ENCODE data around the gene RALGDS. TPM values are rescaled to one million over a fixed set of nuclear protein-coding genes. Genes with fewer than 3 reads are reported as not detected.
A peak's percentile ranks its signal among the peaks of the same experiment; 100 is the strongest.

RALGDS gene
- total RNA-seq, 2 donors from 2014 or later = 29.1 to 49.1 TPM

DNA sequence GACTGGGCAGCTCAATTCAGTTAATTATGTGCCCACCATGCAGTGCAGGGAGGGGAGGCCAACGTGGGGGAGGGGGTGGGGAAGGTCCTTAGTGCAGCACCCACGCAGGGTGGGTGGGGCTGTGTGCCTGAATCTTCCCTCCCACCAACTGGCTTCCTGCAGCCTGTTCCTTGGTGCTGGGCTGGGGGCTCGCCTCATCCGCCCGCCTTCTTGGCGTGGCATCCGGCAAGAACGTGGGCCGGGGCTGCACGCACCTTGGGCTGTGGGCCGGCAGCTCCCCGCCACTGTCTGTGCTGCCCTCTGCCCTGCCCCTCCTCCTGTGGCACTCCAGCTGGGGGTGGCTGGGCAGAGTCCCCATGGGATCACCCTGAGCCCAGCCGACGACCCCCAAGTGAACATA, 19.6 kb upstream of the RALGDS start:
- intact Hi-C loops (cut with DNase I, micrococcal nuclease) = loop anchor here in 1 of 2 donors (10.0 kb wide), 1 partner anchor 106 kb away; the partner anchor contains the start of gene GTF3C5
- ATAC-seq = no peak
- peak in 1 of 2 donors; percentile 24 for DNase-seq

DNA sequence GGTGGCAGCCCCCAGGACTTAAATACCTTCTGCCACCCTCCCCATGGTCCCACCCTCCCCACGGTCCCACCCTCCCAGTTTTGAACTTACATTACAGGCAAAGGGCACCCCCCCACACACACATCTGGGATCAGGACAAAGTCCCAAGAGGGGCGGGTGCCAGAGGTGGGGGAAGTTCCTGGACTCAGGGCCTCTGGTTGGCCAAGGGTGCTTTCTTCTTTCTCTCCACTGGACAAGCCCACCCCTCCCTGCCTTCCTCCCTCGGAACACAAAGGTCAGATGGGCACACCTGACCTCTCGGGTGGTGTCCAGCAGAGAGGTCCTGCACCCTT, 19.1 kb upstream of the RALGDS start:
- intact Hi-C loops (cut with DNase I, micrococcal nuclease) = loop anchor here in 1 of 2 donors (10.0 kb wide), 1 partner anchor 105 kb away; the partner anchor contains the start of gene GTF3C5
- ATAC-seq (peak; percentile 39), DNase-seq (peak; percentile 71 to 77)

DNA sequence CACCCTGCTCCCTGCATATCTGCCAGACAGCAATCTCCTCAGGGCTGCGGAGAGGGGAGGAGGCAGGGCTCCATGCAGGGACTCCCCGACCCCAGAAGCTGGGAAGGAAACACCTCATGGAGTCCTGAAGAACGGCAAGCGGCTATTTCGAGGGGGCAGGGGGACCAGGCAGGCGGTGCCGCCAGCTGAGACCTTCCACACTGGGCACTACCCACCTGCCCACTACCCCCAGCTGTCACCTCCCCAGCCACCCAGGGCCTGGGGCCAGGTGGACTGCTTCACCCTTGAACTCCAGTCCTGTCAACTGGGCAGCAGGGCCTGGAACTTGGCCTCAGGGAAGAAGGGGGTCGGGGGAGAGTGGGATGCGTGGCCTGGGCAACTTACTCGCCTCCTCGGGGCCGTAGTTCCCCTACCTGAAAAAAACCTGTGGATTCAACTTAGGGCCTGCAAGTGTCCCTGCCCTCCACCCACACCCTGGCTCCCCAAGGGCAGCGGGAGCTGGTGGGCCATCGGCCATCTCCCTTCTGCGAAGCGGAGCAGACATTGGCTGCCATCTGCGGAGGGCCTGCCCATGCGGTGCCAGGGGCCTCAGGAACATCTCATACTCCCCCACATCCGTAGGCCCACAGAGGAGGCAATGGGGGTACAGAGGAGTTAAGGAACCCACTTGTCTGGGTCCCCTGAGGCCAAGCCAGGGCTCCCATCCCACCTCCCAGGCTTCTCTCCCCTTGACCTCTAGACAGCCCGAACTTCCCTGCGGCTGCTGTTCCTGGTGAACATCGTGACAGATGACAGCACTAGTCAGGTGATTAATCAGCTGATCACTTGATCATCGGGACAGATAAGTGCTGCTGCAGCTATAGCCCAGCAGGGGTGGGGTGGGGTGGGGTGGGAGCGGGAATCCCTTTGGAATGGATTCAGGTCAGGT, 18.5 kb upstream of the RALGDS start:
- DNase-seq (peak in 1 of 2 donors; percentile 47), ATAC-seq (peak; percentile 2)
- intact Hi-C loops (cut with DNase I, micrococcal nuclease) = loop anchor here in 1 of 2 donors (10.0 kb wide), 1 partner anchor 105 kb away; the partner anchor contains the start of gene GTF3C5

DNA sequence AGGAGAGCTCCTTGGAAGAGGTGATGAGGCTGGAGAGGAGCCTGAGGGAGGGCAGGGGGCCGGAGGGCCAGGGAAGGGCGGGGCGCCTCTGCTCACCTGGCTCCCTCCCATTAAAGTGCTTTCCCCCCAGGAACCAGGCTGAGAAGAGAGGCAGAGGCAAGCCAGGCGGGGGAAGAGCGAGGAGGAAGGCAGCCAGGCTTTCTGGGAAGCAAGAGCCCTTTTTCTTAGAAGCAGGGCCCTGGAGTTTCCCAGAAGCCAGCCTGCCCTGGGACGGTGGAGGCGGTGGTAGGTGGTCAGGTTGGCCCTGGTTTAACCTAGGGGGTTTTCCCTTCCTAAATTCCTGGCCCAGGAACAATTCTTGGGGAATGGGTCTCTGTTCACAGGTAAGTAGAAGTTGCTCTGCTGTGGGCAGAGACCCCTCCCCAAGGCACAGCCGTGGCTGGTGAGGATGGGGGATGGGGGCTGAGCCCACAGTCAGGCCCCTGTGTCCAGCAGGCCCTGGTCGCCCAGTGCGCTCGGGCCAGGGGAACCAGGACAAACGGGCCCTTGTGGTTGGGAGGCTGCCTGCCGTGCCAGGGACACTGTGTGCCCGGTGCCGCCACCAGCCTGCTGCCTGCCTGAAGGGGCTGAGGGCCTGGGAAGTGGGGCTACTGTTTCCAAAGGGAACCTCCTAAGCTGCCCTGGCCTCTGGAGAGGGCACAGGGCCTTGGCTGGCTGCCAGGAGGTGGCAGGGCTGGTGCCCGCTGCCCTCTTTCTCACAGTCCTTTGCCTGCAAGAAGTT, 16.6 kb upstream of the RALGDS start:
- DNase-seq = peak in 1 of 2 donors; percentile 27
- no peak for ATAC-seq
- intact Hi-C loops (cut with DNase I, micrococcal nuclease) = no loop called here

DNA sequence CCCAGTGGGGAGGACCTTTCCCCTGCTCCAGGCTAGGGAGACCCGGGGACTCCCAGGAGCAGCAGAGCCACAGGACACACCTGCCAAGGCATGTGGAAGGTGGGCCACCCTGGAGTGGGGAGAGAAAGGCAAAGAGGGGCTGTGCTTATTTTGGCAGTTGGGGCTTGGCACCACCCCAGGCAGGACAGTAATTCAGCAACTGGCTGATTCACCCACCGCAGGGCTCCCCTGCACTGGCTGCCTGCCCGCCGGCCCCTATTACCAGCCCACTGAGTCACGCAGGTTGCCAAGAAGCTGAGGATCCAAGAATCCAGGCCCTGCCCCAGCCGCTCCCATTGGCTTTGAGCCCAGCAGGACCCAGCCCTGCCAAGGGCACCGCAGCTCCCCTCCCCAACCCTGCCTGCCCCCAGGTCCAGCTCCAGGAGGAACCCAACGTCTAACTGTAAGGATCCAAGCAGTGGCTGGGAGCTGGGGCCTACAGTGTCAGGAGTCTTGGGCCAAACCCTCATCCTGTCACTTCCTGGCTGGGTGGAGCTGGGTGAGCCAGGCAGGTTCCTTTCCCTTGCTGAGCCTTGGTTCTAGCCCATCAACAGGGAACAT, 14.2 kb upstream of the RALGDS start:
- intact Hi-C loops (cut with DNase I, micrococcal nuclease) = no loop called here
- peak; percentile 69 for ATAC-seq
- DNase-seq = peak; percentile 91 to 93

DNA sequence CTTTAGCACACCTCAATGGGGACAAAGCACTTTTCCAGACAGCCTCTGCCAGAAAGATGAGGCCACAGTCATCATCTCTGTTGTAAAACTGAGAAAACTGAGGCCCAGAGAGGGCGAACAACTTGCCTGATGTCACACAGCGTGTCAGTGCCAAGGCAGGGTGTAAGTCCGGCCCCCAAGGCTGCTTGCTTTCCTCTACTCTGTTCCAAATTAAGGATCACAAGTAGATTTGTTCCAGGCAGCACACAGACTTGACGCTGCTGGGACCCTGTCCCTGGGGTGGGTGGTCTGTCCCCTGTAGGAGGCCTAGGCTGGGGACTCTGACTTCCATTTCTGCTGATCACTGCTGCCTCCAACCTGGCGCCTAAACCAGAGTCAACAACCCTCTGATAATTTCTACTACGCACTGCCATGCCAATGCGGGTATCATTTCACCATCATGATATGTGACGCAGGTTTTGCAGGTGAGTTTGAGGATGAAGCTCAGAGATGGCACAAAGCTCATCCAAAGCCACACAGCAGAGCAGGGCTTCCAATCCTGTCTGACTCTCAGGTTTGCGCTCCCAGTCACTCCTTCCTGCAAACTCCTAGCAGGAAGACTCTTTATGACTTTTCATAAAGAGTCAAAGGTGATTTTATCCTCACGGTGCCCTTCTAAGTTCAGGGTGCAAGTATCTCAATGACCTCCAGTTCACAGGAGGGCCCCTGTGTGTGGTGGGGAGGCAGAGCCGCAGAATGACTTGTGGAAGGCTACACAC, 13.5 kb upstream of the RALGDS start:
- peak in 1 of 2 donors; percentile 61 for DNase-seq
- intact Hi-C loops (cut with DNase I, micrococcal nuclease) = no loop called here
- peak; percentile 58 for ATAC-seq

DNA sequence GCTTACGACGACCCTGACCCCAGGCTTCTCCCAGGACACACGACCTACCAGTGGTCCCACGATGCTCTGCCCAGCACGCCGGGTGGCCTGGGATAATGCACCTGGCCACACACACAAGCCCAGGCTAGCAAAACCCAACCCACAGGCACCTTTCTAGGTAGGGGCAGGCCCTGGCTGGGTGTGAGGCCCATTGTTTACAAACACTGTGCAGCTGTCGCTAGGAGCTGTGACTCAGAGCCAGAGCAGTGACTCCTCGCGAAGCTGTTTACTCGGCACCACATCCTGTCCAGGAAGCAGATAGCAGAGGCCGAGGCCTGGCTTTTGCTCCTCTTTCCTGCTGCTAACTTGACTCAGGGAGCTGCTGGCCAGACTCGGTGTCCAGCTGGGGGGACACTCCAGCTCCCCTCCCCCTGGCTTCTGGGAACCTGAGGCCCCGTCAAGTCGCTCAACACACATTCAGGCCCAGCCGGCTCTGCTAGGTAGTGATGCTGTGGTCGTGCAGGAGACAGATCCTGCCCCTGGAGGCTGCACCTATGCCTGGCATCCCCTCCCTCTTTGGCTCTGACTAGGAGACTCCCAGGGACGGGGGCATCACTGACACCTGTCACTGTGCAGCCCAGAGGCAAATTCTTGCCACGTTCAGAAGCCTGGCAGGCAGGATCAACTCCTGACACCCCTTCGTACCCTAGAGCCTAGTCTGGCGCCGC, 12.8 kb upstream of the RALGDS start:
- peak; percentile 89 to 97 for DNase-seq
- intact Hi-C loops (cut with DNase I, micrococcal nuclease) = no loop called here

DNA sequence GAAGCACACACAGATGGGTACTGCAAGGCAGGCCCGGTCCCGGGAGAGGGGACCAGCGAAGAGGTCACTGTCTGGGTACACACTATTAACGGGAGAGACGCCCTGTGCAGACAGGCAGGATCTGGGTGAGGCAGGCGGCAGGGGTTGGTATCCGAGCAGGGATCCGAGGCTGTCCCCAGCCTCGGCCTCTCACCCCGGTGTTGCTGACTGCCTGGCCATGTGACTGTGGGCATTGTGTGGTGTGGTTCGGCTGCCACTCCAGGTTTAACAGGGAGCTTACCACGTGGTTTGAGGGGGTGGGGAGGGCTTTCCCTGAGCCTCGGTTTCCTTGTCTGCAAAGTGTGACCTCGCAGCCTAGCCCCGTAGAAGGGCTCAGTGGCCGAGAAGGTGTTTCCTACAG, 11.1 kb upstream of the RALGDS start:
- intact Hi-C loops (cut with DNase I, micrococcal nuclease) = no loop called here
- DNase-seq = no peak
- ATAC-seq = no peak

More for the DNA sequence above, 12.8 kb upstream of the RALGDS start:
- ATAC-seq = peak; percentile 80

DNA sequence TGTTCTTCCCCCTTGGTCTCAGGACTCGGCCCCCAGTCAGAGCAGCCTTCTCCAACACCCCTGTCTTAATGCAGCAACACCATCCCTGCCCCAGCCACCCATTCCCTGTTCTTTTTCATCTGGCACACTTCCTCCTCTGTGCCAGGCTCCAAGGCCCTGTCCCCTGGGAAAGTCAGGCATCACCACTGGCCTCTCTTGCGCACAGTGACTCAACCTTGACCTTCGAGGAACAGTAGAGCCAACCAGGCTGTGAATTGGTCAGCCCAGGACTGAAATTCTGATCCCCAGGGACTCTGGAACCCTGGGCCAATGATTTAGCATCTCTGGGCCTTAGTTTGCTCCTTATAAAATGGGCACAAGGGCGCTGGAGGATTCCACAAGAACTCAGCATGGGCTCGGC, 10.5 kb upstream of the RALGDS start:
- intact Hi-C loops (cut with DNase I, micrococcal nuclease) = no loop called here
- DNase-seq (no peak), ATAC-seq (no peak)

DNA sequence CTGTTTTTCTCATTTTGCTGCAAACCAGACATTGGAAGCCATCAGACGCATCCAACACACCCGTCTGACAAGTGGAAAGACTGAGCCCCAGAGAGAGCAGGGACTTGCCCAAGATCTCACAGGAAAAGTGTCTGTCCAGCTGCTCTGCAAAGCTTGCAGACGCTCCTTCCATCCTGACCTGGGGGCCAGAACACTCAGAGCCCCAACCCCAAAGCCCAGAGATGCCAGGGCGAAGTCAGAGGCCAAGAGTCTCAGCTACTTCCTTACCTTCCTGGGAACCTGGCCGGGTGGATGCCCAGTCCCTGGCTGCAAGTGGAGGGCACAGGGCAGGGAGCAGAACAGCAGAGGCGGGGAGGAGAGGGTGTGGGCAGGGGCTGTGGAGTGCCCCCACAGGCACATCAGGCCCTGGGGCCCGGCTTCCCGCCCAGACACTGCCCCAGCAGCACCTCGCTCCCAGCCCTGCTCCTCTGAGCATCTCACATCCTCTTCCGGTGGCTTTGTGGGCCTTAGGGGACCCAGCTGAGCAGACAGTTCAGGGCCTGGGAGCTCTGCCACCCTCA, 9.7 kb upstream of the RALGDS start:
- ATAC-seq (no peak), DNase-seq (no peak)
- intact Hi-C loops (cut with DNase I, micrococcal nuclease) = no loop called here

DNA sequence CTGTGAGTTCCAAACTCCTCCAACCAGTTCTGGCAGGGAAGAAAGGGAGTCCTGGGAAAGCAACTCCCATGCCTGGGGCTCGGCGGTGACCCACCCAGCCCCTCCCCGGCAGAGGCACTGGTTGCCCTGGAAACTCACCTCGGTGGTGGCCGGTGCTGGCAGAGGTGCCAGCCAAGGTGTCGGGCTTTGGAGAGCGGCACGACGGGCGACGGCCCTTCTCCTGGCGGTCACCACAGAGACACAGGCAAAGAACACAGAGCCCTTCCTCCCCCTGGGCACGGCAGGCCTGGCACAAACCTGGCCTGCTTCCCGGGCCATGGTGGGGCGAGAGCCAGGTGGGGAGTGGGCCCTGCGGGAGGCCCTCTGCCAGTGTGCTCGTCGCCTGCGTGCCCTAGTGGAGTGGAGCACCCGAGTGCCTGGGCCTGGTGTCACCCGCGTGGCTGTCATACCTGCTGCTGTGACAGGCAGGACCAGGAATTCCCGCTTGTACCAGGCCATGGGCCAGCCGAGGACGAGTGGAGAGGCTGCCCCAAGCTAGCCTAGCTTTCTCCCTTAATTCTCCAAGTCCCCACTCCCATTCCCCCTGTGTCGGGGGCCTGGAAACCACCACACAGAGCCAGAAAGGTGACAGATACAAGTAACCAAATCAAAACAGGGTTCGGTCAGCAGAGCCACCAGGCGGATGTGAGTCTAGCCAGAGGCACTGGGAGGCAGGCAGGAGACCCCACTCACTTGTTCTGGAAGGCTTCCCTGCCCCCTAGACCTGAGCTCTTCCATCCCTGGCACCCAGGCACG, 8.2 kb upstream of the RALGDS start:
- ATAC-seq = no peak
- intact Hi-C loops (cut with DNase I, micrococcal nuclease) = no loop called here
- DNase-seq = no peak

DNA sequence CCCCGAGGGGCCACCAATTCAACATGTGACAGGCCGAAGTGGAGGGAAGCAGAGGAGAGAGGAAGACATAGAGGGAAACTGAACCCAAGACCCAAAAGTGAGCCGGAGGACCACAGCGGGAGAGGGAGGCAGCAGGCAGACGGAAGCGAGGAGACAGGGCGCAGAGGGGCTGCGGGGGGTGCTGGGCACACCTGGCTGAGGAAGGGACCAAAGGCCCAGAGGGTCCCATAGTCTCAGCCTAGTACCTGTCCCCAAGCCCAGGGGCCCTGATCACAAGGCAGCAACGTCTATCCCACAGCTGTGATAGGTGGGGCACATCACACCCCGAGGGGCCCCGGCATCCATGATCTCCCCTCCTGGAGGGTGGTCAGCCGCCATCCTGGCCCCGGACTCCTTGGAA, 7.1 kb upstream of the RALGDS start:
- DNase-seq (no peak), ATAC-seq (no peak)
- intact Hi-C loops (cut with DNase I, micrococcal nuclease) = no loop called here

DNA sequence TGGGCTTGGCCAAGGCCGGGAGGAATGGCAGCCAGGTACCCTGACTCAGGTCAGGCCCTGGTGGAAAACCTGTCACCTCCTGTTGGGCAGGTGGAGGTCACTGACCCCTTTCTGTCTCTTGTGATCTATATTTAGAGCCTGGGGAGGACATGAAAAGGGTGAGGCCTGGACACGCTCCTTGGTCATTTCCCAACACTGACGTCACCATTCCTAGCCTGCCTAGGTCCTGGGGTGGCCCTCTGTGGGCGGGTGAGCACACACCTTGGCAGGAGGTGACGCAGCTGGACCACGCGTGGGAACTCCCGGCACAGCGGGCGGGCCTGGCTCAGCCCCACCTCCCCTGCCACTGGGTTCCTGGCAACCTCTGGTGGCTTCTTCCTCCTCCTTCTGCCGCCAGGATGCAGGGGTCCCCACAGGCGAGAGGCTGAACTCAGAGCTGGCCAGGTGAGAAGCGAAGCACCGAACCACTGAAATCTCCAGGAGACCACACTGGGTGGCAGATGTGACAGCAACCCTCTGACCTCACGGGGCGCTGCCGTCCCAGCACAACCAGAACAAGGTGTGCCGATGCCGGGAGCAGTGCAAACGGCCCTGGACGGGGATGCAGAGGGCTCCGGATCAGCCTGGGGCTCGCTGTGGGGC, 6.4 kb upstream of the RALGDS start:
- DNase-seq = no peak
- intact Hi-C loops (cut with DNase I, micrococcal nuclease) = no loop called here
- peak; percentile 66 for ATAC-seq

DNA sequence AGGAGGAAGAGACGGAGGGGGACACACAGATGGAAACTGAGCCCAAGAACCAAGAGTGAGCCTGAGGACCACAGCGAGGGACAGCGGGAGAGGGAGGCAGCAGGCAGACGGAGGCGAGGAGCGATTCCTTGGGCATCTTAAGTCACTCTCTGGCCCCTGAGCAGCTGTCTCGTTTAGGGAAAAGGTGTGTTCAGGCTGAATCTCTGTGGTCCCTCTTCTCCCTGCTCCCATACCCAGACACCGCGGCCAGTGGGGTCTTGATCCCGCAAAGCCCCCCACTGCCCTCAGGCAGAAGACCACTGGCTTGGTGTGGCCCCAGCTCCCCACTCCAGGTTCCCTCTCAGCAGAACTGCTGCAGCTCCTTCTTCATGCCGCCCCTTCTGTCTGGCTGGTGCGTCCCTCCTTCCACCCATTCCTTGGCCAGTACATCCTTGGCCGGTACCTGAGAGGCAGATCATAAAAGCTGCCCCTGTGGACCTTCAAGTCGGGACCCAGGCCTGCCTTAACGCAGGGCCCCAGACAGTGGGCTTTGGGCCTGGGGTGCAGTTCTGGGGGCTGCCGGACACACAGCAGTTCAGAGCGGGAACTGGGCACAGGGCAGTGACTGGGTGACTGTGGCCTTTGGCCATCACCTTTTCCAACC, 5.8 kb upstream of the RALGDS start:
- DNase-seq = no peak
- ATAC-seq = no peak
- intact Hi-C loops (cut with DNase I, micrococcal nuclease) = no loop called here

DNA sequence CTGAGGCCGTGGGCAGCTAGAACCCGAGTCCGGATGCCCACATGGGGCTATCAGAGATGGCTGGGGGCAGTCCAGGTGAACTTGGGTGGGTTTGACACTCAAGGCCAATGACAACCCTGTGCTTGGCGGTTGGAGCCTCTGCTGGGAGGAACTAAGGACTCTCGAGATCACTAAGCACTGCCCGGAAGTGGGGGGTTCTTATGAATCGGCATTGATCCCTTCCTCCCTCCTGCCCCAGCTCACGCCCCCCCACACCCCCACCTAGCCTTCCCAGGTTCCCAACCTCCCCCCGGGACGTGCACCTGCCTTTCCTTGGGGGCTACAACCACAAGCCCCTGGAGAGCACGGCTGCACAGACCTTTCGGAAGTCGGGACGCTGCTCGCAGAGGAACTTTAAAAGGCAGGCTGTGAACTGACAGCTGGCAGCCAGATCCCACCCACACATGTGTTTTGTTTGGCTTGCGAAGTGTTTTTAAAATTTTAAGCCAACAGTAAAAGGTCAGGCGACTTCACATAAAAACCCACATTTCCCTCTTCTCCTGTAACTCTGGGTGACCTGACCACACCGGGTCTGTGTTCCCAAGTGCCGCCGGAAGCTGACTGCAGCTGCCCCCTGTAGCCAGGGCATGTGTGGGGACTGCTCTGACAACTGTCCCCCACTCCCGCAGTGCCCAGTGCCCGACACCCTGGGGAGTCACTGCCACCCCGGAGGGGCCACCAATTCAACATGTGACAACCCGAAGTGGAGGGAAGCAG, 5.1 kb upstream of the RALGDS start:
- DNase-seq (peak in 1 of 2 donors; percentile 39), ATAC-seq (no peak)
- intact Hi-C loops (cut with DNase I, micrococcal nuclease) = no loop called here

Measured in left colon (tissue), 2 donors.